Activated effector memory CD4-positive, alpha-beta T cell treated with Interleukin-2 at 50 U/mL for 16 hours (primary cell): ENCODE data around the gene CAPN8.

Experiments used
- DNase-seq: peaks from one replicate; pipeline ENCODE4 v3.0.0-alpha.2; 2020

CAPN8 gene

DNA sequence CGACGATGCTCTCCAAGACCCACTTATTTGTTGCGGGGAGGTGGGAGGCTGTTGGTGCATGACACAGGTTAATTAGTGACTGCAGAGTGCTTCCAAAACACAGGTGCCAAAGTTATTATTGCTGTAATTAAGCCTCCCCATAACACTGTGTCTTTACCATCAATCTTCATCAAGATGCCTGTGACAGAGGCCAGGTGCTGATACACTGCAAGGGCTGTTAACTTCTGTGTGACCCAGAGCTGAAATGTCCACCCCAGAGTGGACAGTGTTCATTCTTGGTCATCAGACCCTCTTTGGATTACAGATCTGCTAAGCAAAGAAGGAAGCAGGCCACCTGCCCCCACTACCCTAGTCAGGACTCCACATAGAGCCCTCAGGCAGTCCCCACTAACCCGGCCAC, 55.5 kb downstream of the CAPN8 start:
- no peak for DNase-seq

DNA sequence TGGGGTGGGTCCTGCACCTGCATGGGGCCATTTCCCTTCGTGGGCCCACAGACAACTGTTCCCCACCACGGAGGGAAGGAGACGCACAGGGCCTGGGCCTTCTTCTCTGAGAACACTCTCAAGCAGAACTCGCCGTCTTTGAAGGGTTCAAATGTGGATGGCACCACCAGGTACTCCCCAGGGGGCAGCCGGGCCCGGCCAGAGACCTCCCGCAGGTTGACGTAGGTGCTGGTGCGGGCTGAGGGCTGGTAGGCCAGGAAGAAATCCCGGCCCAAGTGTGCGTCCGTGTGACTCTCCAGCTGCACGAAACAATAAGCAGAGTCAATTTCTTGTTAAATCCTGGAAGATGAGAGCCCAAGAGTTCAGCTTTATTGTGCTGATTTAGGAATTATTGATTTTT, 56.4 kb downstream of the CAPN8 start:
- no peak for DNase-seq

DNA sequence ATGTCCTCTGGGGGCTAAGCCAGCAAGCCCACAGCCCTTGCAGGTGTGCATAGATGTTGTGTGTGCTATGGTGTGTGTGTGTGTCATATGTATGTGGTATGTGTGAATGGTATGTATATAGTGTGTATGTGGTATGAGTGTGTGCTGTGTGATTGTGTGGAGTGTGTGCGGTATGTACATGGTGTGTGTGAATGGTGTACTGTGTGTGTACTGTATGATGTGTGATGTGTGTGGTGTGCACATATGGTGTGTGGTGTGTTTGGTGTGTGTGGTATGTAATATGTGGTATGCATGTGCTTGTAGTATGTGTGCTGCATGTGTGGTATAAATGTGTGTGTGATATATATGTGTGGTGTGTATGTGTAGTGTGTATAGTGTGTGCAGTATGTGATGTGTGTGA, 107.0 kb downstream of the CAPN8 start:
- no peak for DNase-seq

DNA sequence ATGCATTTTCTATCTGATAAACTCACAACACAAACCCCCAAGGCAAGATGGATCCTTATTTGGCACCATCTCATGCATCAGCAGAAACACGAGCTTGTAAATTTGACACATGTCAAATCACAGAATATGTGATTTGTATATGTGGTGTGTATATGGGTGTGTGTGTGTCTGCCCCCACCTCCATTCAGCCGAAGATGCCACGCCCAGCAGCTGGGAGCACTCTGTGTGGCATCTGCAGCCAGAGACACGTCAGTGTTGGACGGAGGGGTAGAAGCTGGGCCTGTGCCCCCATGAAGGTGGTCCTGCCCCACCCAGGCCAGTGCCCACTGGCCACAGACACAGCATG, 108.4 kb downstream of the CAPN8 start:
- no peak for DNase-seq

DNA sequence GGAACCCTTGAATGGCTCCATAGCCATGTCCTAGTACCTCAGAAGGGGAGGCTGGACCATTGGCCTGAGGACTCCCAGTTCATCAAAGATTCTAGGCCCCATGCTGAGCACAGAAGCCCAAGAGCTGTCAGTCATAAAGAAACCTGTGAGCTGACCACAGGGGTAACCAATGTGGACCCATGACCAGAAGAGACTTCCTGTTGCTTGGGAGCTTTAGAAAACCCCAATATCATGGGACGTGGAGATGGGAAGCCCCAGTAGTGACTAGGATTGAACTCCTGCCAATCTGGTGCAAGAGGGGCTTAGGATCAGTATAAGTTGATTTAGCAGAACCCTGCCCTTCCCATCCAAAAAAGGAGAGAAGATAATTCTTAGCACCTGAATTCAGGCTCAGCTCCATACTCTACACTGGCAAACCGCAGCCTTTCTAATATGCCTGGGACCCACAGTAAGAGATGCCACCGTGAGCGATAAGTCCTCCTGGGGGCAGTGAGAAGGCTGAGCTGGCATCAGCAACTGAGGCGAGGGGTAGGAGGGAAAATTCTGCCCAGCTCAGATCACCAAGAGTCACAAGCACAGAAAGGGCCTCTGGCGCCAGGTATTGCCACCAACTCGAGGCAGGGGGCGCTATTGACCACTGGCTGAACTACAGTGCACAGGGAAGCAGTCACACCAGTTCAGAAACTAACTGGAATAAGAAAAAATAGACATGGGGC, 108.9 kb downstream of the CAPN8 start:
- no peak for DNase-seq

DNA sequence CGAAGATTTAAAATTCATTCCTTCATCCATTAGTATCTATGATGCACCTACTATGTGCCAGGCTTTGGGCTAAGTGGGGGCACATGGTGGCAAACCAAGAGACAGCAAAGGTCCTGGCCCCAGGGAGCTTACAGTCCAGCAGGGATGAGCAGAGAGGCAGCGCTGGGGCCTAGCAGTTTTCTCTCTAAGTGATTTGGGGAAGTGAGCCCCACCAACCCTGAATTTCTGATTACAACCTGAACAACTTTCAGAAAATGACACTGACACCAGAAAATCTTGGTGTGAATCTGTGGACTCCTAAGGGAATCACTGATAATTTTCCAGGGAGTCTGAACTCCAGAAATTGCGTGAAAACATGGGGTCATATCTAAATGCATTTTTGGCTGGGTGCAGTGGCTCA, 111.5 kb downstream of the CAPN8 start:
- no peak for DNase-seq

DNA sequence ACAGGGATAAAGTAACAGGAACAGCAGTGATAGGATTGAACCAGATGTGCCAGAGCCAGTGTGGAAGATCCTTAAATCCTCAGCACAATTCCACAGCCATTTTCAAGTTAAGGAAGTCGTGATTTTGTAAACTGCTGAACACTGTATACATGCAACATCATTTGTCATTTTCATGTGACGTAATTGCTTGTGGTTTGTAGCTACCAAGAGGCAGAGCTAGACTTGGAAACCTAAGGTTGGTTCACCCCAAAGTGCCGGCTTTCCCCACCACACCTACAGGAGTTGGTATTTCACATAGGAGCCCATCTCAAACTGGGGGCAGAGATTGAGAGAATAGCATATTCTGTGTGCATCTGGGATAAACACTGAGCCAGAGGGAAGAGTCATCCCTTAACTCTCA, 113.9 kb downstream of the CAPN8 start:
- no peak for DNase-seq

DNA sequence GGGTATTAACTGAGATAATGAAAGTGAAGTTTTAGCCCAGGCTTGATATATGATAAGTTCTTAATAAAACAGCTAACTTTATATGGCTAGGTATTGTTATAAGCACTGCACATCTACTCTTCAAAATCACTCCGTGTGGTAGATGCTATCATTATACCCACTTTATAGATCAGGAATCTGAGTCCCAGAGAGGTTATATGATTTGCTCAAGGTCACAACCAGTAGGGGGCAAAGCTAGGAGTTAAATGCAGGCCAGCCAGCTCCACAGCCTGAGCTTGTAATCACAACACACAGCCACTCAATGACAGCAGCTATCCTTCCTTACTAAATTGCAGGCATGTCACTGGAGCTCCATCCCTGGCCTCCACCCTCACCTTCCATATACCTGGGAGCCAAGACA, 115.8 kb downstream of the CAPN8 start:
- no peak for DNase-seq

DNA sequence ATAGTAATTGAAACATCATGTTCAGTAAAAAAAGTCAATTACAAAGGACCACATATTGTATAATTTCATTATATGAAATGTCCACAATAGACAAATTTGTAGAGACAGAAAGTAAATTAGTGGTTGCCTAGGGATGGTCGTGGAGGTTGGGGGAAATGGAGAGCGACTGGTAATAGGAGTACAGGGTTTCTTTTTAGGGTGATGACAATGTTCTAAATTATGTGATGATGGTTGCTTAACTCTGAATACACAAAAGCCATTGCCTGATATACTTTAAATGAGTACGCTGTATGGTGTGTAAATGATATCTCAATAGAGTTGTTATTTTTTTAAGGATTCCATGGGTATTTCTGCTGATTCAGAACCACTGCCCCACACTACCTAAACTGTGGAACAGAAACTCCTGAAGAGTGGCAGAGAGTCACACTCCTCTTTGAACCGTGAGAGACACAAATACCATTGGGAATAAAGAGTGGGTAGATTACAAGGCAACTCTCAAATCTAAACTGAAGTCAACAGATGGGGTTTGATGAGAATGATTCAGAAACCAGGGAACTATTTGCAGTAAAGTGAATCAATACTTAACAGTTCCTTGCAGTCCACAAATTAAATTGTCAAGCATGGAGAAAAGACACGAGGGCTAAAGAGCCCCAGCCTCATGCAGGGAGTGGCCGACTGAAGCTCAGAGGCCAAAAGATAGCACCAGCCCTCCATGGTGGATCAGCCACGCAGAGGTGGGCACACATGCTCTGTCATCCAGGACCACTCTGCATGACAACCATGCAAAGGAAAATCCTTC, 118.0 kb downstream of the CAPN8 start:
- no peak for DNase-seq

DNA sequence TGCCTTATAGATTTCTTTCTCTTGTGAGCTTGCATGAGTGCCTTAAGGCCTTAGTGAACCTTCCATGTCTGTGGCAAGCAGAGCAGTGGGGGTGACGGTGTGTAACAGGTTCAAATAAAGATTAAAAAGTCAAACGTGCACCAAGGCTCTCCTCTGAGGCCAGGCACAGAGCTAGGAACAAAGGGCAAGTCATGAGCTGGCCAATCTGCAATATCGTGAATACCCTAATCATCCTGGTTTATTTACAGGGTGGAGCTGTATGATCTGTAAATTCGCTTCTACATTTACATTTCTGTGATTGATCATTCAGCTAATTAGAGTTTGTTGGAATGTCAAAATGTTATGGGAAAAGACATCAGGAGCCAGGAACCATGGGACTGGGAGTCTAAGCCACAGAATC, 120.2 kb downstream of the CAPN8 start:
- DNase-seq, result no peak

DNA sequence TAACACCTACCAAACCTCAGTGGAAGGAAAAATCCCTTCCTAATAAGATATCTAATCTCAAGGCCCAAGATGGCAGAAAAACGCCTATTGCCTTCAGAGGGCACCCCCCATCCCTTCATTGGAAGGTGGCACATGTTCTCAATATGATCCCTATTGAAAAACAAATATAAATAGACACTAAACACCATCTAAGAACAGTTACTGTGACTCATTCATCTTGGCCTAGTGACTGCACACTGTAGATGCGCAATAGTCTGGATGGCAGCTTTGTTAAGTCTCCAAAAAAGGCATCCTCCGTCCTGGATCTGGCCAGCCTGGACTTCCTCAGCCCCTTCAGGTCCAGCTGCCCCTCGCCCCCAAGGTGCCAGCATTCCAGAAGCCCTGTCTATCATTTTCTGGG, 121.9 kb downstream of the CAPN8 start:
- no peak for DNase-seq

DNA sequence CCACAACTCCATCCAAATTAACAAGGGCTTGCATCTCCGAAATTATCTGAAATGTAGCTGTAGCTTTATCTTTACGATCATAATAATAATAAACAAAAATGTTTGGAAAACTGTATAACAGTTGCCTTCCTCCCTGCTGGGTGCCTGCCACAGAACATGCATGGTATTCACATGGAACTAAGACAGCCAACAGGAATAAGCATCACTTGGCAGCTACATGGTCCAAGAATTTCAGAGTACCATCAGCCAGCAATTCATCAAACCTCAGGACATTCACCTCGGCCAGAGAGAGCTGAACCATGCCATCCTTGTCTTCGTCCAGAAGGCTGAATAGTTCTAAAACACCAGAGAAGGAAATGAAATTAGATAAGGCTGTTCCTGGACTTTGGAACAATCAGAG, 122.7 kb downstream of the CAPN8 start:
- DNase-seq, result no peak

DNA sequence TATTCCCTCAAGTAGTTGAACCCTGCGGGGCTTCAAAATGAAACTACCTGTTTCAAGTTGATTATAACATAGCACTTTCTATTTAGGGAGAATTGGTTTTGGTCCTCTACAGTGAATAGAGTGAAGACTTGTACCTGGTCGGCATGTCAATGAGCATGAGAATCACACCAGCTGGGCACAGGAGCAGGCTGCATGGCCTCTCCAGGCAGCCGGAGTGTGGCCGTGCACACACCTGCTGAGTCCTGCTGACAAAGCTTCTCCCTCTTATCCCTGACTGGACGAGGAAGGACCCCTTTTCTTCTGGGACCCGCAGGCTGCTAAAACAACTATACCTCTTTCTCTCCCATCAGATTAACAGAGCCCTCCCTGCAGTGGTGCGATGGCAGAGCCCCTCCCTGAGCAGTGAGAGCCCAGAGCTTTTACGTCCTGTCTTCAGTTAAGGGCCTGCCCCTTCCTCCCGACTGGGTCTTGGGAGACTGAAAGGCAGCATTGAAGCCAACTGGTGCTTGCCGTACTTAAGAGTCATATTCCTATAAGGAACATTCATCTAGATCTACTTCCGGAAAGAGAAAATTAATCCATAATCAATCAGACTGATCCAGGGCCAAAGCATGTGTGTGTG, 124.9 kb downstream of the CAPN8 start:
- no peak for DNase-seq

DNA sequence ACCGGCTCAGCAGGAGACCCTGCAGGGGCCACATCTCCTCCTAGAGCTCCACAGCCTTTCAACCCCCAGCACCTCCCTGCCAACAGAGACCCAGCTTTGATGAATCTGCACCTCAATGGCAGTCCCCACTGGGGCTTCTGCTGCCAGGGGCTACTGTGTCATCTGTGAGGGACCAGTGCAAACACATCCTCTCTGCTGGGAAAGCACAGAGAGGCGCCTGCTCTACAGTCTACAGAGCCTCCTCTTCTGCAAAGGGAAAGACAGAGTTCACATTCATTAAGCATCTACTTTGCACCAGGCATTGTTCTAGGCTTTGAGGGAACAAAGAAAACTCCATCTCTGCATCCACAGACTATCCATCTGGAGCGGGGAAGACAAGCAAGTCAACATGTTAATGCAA, 125.8 kb downstream of the CAPN8 start:
- DNase-seq, result no peak

DNA sequence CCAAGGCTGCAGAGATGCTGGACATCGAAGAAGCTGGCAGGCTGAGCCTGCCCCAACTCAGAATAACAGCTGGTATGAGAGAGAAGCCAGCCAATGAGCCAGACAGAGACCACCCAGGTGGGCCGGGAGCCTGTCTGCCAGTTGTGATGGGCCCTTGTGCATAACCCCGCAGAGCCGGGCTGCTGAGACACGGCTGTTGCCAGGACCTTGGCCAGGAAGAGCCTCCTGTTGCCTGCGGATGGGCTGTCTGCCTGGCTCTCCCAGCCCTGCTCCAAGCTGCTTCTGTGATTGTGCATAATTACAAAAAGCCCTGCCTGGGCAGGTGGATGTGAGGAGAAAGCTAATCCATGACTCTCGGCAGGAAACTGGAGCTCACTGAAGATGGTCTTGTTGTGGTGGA, 126.5 kb downstream of the CAPN8 start:
- DNase-seq, result no peak

DNA sequence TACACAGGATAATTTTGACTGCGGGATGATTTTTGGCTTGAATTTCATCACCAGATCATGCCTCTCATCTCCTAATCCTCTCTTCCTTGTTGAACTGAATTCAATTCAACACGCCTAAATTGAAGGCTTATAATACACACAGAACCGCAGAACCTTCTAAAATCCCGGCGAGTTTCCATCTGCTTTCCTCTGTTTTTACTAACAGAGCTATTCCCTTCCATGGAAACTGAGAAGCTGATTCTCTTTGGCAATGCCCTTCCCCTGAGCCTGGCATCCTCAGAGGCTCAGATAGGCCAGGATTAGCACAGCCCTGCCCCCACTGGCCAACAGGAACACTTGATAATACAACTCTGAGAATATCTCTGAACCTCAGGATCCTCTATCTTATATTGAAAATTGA, 130.2 kb downstream of the CAPN8 start:
- no peak for DNase-seq

DNA sequence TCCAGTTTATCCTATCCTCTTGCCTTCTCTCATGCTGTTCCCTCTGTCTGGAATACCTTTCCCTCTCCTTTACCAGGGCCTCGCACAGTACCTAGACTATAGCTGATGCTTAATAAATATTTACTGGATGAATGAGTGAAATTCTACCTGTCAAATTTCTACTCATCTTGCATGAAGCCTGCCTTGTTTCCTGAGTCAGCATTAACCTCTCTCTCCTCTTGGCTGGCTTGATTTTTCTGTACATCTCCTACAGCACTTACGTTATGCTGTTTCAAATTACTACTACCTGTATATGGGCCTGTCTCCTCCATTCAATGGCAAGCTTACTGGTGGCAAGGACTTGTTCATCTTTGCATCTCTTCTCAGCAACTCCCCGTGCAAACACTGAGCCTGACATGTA, 130.8 kb downstream of the CAPN8 start:
- DNase-seq, result no peak

DNA sequence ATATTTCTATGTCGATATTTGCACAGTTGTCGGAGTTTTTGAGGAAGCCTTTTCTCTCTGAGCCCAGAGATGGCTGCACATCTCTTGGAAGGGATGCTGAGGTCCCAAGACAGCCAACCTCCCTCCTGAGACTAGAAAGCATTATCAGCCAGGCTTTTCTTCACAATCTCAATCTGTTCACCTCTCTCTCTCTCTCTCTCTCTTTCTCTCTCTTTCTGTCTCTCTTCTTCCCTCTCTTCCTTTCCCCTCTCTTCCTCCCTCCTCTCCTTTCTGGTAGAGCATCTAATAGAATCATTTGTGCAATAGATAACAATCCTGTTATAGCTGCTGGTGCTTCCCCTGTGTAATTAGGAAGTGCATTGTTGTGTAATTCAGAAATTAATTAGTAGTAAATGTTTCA, 131.8 kb downstream of the CAPN8 start:
- DNase-seq, result no peak

DNA sequence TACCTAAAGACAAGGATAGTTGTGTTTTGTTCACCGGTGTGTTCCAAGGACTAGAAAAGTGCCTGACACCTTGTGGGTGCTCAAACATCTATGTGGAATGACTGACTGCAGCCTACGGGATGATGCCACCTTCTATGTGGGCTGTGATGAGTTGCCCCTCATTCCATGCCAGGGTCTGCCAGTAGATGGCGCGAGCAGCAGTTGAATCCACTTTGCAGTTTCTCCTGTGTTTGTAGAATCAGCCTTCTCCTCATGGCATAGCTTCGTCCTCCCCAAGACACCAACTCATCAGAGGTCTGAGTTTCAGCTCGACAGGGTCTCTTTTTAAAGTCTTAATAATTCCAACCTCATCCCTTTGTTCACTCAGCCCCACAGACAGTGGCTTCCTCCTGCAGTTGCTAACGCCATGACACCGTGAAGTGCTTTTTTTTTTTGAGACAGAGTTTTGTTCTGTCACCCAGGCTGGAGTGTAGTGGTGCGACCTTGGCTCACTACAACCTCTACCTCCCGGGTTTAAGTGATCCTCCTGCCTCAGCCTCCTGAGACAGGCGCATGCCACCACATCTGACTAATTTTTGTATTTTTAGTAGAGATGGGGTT, 133.7 kb downstream of the CAPN8 start:
- DNase-seq, result peak; percentile 25

DNA sequence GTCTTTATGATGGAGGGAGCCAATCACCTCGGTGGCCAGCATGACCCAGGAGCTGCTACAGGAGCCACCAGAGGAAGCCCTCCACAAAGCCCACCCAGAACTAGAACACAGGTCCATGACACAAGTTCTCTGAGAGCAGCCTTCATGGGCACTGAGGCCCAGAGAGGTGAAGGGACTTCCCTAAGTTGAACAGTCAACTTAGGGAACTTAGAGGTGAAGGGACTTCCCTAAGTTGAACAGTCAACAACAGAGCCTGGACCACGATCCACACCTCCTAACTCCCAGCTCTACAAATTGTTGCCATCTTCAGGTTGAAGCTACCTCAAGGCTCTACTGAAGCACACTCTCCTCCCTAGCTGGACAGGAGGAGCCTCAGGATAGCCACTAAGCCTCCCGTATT, 139.5 kb downstream of the CAPN8 start:
- no peak for DNase-seq

DNA sequence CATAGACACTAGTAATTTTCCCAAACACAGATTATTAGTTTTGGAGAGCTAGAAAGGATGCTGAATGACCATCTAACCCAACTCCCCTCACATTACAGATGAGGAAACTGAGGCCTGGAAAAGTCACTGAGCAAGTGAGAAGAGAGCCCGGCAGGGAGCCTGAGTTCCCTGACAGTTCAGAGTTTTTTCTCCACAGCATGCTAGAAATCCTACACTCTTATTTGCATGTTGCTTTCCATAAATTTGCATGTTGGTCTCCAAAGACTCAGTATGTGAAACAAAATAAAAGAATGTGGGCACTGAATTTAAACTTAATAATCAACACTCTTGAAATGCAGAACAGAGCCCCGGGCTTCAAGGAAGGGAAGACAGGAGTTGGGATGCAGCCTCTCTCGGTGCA, 140.0 kb downstream of the CAPN8 start:
- DNase-seq, result no peak

DNA sequence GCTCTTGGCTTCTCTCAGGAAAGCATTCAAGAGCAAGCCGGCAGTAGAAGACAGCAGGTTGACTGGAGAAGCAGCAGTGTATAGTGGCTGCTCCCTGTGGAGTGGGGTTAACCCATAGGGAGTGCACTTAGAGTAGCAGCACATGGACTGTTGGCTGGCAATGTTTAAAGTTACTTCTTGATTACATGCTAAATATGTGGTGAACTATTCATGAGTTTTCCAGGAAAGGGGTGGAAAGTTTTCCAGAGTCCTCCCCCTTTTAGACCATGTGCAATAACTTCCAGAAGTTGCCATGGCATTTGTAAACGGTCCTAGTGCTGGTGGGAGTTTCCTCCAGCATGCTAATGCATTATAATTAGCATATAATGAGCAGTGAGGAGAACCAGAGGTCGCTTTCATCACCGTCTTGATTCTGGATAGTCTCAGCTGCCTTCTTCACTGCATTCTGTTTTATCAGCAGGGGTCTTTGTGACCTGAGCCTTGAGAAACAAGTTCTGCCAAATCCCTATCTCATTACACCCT, 140.5 kb downstream of the CAPN8 start:
- no peak for DNase-seq

DNA sequence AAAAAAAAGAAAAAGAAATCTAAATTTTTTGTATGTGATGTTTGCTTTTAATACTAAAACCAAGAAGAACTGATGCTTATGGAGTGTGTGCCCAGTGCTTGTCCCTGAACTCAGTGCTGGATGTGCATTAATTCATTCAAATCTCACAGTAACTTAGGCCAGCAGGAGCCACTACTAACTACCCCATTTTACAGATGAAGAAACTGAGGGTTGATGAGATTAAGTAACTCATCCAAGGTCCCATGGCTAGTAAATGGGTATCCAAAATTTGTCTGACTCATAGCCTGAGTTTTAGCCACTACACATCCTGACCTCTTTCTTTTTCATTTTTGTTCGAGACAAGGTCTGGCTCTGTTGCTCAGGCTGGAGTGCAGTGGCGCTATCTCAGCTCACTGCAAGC, 144.4 kb downstream of the CAPN8 start:
- no peak for DNase-seq

DNA sequence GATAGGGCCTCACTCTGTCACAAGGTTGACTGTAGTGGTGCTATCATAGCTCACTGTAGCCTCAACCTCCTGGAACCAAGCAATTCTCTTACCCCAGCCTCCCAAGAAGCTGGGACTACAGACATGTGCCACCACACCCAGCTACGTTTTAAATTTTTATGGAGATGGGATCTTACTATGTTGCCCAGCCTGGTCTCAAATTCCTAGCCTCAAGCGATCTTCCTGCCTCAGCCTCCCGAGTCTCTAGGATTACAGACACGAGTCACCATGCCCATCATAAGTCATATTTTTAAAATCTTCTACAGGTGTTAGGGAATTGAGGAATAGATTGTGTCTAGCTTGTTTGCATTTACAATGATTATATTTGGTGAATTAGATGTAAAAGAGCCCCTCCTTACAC, 145.3 kb downstream of the CAPN8 start:
- DNase-seq, result no peak
